PFSK-1 (cell line): Measurements from ENCODE around the gene HIP1R.

Experiments
- FOXP2 ChIP-seq: optimal IDR thresholded peaks from 2 replicates; pipeline ENCODE3; 2011; ENCODE audit warnings: borderline replicate concordance, control low read depth, inconsistent platforms; ENCODE audit not compliant: insufficient read depth; ENCODE audit errors: extremely low read length, extremely low read depth
- POLR2AphosphoS5 ChIP-seq: IDR thresholded peaks from 2 replicates; pipeline ENCODE4 v1.6.1; 2012; ENCODE audit warnings: low read depth, mild to moderate bottlenecking, control low read depth, low read length, moderate library complexity
- REST ChIP-seq, 2 experiments: IDR thresholded peaks; 2 replicates each; pipeline versions ENCODE4 v1.6.1 to v1.8.0; 2011 to 2012; ENCODE audit warnings: low read depth in 2 of 2, low read length in 2 of 2, control low read depth in 1 of 2, inconsistent platforms in 1 of 2, mild to moderate bottlenecking in 1 of 2, moderate library complexity in 1 of 2; ENCODE audit not compliant: insufficient read depth in 1 of 2
- SIN3A ChIP-seq: IDR thresholded peaks from 2 replicates; pipeline ENCODE4 v1.6.1; 2012; ENCODE audit warnings: mild to moderate bottlenecking, low read length, moderate library complexity, borderline replicate concordance; ENCODE audit not compliant: insufficient read depth
- TAF1 ChIP-seq: IDR thresholded peaks from 2 replicates; pipeline ENCODE4 v1.6.1; 2012; ENCODE audit warnings: low read length, control low read depth, borderline replicate concordance; ENCODE audit not compliant: insufficient read depth

HIP1R gene

GRCh38 chr12:122893208-122894153 is 58.2 kb downstream of the HIP1R start:
- TF ChIP-seq REST (IDR thresholded peaks at IDR 0.05; ENCODE audit: insufficient read depth in 1 of 2, low read depth in 2 of 2, low read length in 2 of 2) = no peak
- no peak for TF ChIP-seq POLR2AphosphoS5
- no peak for TF ChIP-seq TAF1
- TF ChIP-seq FOXP2 = no peak
- no peak for TF ChIP-seq SIN3A

DNA sequence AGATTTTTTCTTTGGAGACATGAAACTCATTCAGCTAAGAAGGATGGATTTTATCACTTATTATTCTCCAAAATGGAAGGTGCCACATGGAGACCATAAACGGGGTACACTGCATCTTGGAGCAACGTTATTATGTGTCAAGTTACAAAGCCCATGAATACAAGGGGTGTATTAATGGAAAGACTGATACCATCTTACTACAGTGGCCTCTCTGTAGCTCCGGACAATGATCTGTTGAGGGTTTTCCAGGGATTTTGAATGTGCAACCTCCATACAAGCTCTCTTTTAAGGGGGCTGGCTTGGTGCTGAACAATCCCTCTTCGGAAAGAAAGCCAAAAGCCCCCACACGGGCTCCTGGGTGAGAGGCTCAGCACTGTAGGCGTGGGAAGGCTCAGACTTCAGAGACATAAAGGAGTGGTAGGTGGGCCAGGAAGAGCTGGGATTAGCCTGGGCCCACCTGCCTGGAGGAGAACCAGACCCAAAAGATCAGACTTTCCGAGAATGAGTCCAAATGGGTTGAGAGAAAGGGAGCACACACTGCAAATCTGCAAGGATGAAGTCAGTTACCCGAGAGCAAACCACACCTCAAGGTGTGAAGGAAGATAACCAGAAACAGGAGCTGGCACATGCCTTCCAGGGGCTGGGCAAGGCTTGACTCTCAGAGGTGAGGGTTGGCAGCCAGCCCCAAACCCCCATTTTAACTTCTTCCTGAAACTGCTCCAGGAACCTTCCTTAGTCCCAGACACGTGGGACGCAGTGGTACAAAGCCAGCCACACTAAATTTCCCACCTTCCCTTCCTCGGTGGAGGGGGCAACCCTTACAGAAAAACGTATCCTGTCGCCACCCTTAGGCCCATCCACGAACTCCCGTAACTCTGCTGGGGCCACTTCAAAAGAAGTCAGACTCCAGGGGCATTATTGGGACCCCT is 59.2 kb downstream of the HIP1R start:
- TF ChIP-seq SIN3A = no peak

DNA sequence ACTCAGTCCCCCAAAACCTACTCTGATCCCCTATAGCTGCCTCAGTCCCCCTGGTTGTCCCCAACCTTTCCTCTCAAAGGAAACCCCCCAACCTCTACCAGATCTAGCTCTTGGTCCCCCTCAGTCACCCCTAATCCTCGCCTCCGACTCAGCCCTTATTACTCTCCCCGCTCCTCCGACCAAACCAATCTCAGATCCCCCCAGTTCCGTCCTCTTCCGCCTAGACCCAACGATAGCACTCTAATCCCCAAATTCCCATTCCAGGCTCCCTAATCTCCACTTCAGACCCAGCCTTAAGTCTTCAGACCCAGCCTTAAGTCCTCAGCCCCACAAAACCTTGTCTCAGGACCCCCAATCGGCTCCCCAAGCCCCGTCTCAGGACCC is 60.1 kb downstream of the HIP1R start:
- TF ChIP-seq POLR2AphosphoS5 (no peak), FOXP2 (no peak), SIN3A (no peak), TAF1 (no peak), REST (IDR thresholded peaks at IDR 0.05; ENCODE audit: insufficient read depth in 1 of 2, low read depth in 2 of 2, low read length in 2 of 2) (no peak)

GRCh38 chr12:122895704-122896636 is 60.7 kb downstream of the HIP1R start, which contains the start of gene VPS37B:
Gene VPS37B (minus strand): TSS chr12:122896124. CDS start chr12:122896062, 62 bp downstream.
- TF ChIP-seq TAF1 = peak; percentile 86
- peak; percentile 98 for TF ChIP-seq FOXP2
- TF ChIP-seq SIN3A = no peak
- peak; percentile 92 for TF ChIP-seq POLR2AphosphoS5

- TF ChIP-seq TAF1 (no peak), POLR2AphosphoS5 (no peak), SIN3A (no peak), REST (IDR thresholded peaks at IDR 0.05; ENCODE audit: insufficient read depth in 1 of 2, low read depth in 2 of 2, low read length in 2 of 2) (no peak), FOXP2 (no peak)
Observed at GRCh38 chr12:122896662-122897061, 61.4 kb downstream of the HIP1R start.
